HepG2 (cell line): Measurements from ENCODE around the gene RASSF4. TPM values are rescaled to one million over a fixed set of nuclear protein-coding genes. Genes with fewer than 3 reads are reported as not detected.

Experiments used
- CC2D1A ChIP-seq: sonication (generic); formaldehyde crosslinking; IDR thresholded peaks from 2 replicates; pipeline ENCODE4 v1.8.1; 2023; ENCODE audit warnings: mild to moderate bottlenecking, missing genetic modification reagents
- NCOA5 ChIP-seq: sonication (generic); formaldehyde crosslinking; IDR thresholded peaks from 2 replicates; pipeline ENCODE4 v1.4.0; 2020; ENCODE audit warnings: missing genetic modification reagents
- PAWR ChIP-seq: sonication (generic); formaldehyde crosslinking; IDR thresholded peaks from 2 replicates; pipeline ENCODE4 v1.4.0; 2020; ENCODE audit warnings: missing genetic modification reagents, mild to moderate bottlenecking, borderline replicate concordance
- SMARCE1 ChIP-seq: fragments of 450-650 bp; IDR thresholded peaks from 2 replicates; pipeline ENCODE4 v1.6.1; 2017; ENCODE audit warnings: borderline replicate concordance
- SP2 ChIP-seq: sonication (generic); formaldehyde crosslinking; IDR thresholded peaks from 2 replicates; pipeline ENCODE4 v1.5.1; 2020; ENCODE audit warnings: mild to moderate bottlenecking, missing genetic modification reagents
- XRCC5 ChIP-seq: fragments of 200-400 bp; formaldehyde crosslinking; optimal IDR thresholded peaks from 2 replicates; pipeline ENCODE3; 2017; ENCODE audit warnings: mild to moderate bottlenecking, low read length
- ZFY ChIP-seq: sonication (generic); formaldehyde crosslinking; IDR thresholded peaks from 2 replicates; pipeline ENCODE4 v1.4.0; 2020; ENCODE audit warnings: missing genetic modification reagents
- polyA plus RNA-seq, 8 experiments: library from polyadenylated mRNA; depleted of rRNA in 3 of 8; stranded (reverse) in 7 of 8; unstranded in 1 of 8; fragments of >200 nt; fragmentation: Illumina TruSeq in 4 of 8; extraction: Trizol in 4 of 8; gene quantifications; 2 replicates each; pipeline versions ENCODE4 v1.2.1 to v1.2.3, GENCODE V29; 2011 to 2016; ENCODE audit warnings: low read depth in 4 of 8, missing spikeins in 1 of 8, mixed read lengths in 1 of 8; ENCODE audit not compliant: insufficient read depth in 1 of 8
- total RNA-seq, 5 experiments: library from RNA; depleted of rRNA; stranded (reverse); fragments of >200 nt; fragmentation: Illumina TruSeq; extraction: Trizol; gene quantifications; 2 replicates each; pipeline ENCODE4 v1.2.3, GENCODE V29; 2016; ENCODE audit warnings: low read depth in 1 of 5
- TF ChIP-seq, protein P1 (sequence below): sonication (generic); formaldehyde crosslinking; IDR thresholded peaks from 2 replicates; pipeline ENCODE4 v1.4.0; 2020; ENCODE audit warnings: missing genetic modification reagents
- TF ChIP-seq, protein P2 (sequence below): sonication (generic); formaldehyde crosslinking; IDR thresholded peaks from 2 replicates; pipeline ENCODE4 v1.4.0; 2020; ENCODE audit warnings: missing genetic modification reagents, borderline replicate concordance
- TF ChIP-seq, protein P3 (sequence below): sonication (generic); formaldehyde crosslinking; IDR thresholded peaks from 2 replicates; pipeline ENCODE4 v1.4.0; 2020; ENCODE audit warnings: low read depth, missing genetic modification reagents
- TF ChIP-seq, protein P4 (sequence below): sonication (generic); formaldehyde crosslinking; IDR thresholded peaks from 2 replicates; pipeline ENCODE4 v1.5.0; 2020; ENCODE audit warnings: mild to moderate bottlenecking, missing genetic modification reagents
- TF ChIP-seq, protein P5 (sequence below): IDR thresholded peaks from 2 replicates; pipeline ENCODE4 v1.6.1; 2016; ENCODE audit warnings: missing biosample characterization, missing genetic modification reagents, low read depth
- TF ChIP-seq, protein P6 (sequence below): sonication (generic); formaldehyde crosslinking; IDR thresholded peaks from 2 replicates; pipeline ENCODE4 v1.5.1; 2020; ENCODE audit warnings: mild to moderate bottlenecking, missing genetic modification reagents, borderline replicate concordance
- TF ChIP-seq, protein P7 (sequence below): sonication (generic); formaldehyde crosslinking; IDR thresholded peaks from 2 replicates; pipeline ENCODE4 v1.4.0; 2020; ENCODE audit warnings: missing genetic modification reagents, borderline replicate concordance

The RASSF4 gene
- total and polyA plus RNA-seq, 2 of the 13 experiments (the other 11 are each of a cell fraction or from before 2014, with no cell fraction given): 34.0 to 51.7 TPM

DNA sequence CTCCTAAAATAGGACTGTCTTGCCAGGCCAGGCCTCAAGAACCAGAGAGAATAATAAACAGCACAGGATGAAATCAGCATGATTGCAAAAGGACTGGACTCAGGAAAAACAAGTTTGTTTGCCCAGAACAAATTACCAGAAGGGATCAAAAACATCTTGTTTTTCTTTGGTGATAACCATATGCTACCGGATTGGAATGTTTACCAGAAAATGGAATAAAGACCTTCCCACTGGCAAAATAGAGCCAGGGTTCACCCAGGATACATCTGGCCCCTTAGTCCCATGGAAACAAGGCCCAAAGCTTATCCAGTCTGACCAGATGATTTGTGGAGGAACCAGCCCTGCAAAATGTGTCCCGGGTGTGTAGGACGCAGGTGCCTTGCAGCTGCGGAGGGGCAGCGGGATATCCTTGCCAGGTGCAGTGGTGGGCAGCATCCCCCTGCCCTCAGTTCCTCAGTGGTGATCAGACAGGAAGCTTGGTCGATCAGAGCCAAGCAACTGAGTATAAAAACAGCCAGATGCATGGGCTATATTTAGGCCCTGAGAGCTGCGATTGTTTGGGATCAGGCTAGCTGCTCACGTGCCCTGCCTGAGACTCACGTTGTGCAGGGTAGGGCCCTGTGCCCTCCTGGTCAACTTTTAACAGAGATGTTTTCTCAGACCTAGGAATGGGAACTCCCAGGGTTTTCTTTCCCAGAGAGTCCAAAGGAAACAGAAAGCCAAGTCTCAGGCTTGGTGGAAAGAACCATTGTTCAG, 36.5 kb downstream of the RASSF4 start (continued):
- TF ChIP-seq, protein P1, sequence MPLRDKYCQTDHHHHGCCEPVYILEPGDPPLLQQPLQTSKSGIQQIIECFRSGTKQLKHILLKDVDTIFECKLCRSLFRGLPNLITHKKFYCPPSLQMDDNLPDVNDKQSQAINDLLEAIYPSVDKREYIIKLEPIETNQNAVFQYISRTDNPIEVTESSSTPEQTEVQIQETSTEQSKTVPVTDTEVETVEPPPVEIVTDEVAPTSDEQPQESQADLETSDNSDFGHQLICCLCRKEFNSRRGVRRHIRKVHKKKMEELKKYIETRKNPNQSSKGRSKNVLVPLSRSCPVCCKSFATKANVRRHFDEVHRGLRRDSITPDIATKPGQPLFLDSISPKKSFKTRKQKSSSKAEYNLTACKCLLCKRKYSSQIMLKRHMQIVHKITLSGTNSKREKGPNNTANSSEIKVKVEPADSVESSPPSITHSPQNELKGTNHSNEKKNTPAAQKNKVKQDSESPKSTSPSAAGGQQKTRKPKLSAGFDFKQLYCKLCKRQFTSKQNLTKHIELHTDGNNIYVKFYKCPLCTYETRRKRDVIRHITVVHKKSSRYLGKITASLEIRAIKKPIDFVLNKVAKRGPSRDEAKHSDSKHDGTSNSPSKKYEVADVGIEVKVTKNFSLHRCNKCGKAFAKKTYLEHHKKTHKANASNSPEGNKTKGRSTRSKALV (CRISPR knock-in tag): 0 out of 2 replicates have a peak, but pooled peaks have one; percentile 46
- TF ChIP-seq, protein P2, sequence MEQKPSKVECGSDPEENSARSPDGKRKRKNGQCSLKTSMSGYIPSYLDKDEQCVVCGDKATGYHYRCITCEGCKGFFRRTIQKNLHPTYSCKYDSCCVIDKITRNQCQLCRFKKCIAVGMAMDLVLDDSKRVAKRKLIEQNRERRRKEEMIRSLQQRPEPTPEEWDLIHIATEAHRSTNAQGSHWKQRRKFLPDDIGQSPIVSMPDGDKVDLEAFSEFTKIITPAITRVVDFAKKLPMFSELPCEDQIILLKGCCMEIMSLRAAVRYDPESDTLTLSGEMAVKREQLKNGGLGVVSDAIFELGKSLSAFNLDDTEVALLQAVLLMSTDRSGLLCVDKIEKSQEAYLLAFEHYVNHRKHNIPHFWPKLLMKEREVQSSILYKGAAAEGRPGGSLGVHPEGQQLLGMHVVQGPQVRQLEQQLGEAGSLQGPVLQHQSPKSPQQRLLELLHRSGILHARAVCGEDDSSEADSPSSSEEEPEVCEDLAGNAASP (CRISPR knock-in tag): peak; percentile 90
- TF ChIP-seq SMARCE1 (no peak), PAWR (CRISPR knock-in tag) (no peak), CC2D1A (CRISPR knock-in tag) (peak; percentile 86; the same call in 1 of the 2 replicates), SP2 (CRISPR knock-in tag) (no peak), XRCC5 (no peak), NCOA5 (CRISPR knock-in tag) (peak; percentile 65; the same call in 1 of the 2 replicates), ZFY (CRISPR knock-in tag) (peak; percentile 67)
- TF ChIP-seq, protein P3, sequence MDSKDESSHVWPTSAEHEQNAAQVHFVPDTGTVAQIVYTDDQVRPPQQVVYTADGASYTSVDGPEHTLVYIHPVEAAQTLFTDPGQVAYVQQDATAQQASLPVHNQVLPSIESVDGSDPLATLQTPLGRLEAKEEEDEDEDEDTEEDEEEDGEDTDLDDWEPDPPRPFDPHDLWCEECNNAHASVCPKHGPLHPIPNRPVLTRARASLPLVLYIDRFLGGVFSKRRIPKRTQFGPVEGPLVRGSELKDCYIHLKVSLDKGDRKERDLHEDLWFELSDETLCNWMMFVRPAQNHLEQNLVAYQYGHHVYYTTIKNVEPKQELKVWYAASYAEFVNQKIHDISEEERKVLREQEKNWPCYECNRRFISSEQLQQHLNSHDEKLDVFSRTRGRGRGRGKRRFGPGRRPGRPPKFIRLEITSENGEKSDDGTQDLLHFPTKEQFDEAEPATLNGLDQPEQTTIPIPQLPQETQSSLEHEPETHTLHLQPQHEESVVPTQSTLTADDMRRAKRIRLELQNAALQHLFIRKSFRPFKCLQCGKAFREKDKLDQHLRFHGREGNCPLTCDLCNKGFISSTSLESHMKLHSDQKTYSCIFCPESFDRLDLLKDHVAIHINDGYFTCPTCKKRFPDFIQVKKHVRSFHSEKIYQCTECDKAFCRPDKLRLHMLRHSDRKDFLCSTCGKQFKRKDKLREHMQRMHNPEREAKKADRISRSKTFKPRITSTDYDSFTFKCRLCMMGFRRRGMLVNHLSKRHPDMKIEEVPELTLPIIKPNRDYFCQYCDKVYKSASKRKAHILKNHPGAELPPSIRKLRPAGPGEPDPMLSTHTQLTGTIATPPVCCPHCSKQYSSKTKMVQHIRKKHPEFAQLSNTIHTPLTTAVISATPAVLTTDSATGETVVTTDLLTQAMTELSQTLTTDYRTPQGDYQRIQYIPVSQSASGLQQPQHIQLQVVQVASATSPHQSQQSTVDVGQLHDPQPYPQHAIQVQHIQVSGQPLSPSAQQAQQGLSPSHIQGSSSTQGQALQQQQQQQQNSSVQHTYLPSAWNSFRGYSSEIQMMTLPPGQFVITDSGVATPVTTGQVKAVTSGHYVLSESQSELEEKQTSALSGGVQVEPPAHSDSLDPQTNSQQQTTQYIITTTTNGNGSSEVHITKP: peak; percentile 46
- TF ChIP-seq, protein P4, sequence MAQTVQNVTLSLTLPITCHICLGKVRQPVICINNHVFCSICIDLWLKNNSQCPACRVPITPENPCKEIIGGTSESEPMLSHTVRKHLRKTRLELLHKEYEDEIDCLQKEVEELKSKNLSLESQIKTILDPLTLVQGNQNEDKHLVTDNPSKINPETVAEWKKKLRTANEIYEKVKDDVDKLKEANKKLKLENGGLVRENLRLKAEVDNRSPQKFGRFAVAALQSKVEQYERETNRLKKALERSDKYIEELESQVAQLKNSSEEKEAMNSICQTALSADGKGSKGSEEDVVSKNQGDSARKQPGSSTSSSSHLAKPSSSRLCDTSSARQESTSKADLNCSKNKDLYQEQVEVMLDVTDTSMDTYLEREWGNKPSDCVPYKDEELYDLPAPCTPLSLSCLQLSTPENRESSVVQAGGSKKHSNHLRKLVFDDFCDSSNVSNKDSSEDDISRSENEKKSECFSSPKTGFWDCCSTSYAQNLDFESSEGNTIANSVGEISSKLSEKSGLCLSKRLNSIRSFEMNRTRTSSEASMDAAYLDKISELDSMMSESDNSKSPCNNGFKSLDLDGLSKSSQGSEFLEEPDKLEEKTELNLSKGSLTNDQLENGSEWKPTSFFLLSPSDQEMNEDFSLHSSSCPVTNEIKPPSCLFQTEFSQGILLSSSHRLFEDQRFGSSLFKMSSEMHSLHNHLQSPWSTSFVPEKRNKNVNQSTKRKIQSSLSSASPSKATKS (CRISPR knock-in tag): no peak
- TF ChIP-seq, protein P5, sequence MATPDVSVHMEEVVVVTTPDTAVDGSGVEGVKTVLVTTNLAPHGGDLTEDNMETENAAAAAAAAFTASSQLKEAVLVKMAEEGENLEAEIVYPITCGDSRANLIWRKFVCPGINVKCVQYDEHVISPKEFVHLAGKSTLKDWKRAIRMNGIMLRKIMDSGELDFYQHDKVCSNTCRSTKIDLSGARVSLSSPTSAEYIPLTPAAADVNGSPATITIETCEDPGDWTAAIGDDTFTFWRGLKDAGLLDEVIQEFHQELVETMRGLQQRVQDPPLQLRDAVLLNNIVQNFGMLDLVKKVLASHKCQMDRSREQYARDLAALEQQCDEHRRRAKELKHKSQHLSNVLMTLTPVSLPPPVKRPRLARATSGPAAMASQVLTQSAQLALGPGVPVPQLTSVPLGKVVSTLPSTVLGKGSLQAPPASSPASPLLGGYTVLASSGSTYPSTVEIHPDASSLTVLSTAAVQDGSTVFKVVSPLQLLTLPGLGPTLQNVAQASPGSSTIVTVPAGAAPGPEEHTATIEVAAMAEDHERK (CRISPR knock-in tag): no peak
- TF ChIP-seq, protein P6, sequence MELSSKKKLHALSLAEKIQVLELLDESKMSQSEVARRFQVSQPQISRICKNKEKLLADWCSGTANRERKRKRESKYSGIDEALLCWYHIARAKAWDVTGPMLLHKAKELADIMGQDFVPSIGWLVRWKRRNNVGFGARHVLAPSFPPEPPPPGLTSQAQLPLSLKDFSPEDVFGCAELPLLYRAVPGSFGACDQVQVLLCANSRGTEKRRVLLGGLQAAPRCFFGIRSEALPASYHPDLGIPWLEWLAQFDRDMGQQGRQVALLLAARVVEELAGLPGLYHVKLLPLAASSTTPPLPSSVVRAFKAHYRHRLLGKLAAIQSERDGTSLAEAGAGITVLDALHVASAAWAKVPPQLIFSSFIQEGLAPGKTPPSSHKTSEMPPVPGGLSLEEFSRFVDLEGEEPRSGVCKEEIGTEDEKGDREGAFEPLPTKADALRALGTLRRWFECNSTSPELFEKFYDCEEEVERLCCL (CRISPR knock-in tag): no peak
- TF ChIP-seq, protein P7, sequence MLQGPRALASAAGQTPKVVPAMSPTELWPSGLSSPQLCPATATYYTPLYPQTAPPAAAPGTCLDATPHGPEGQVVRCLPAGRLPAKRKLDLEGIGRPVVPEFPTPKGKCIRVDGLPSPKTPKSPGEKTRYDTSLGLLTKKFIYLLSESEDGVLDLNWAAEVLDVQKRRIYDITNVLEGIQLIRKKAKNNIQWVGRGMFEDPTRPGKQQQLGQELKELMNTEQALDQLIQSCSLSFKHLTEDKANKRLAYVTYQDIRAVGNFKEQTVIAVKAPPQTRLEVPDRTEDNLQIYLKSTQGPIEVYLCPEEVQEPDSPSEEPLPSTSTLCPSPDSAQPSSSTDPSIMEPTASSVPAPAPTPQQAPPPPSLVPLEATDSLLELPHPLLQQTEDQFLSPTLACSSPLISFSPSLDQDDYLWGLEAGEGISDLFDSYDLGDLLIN (CRISPR knock-in tag): no peak
